Right atrium auricular region (tissue), 2 donors: ENCODE results near the gene ECEL1. TPM values are rescaled to one million over a fixed set of nuclear protein-coding genes. Genes with fewer than 3 reads are reported as not detected.

Experiments used
- DNase-seq: peaks from one replicate; pipeline ENCODE4 v3.0.0-alpha.2; 2019; ENCODE audit warnings: low spot score
- H3K27ac ChIP-seq, 2 donors: fragments of 200-600 bp; sonication (generic); 1 replicate in 1 of 2; 2 replicates in 1 of 2; pipeline ENCODE4 v1.5.1; 2016 to 2019
- H3K27me3 ChIP-seq, 2 donors: fragments of 200-600 bp; sonication (generic); one replicate each; pipeline versions ENCODE4 v1.5.1 to v1.6.0; 2017 to 2019
- H3K36me3 ChIP-seq: fragments of 200-600 bp; sonication (generic); one replicate; pipeline ENCODE4 v1.5.1; 2016
- H3K4me1 ChIP-seq, 2 donors: fragments of 200-600 bp; sonication (generic); one replicate each; pipeline versions ENCODE4 v1.5.1 to v1.6.0; 2017 to 2019
- H3K4me3 ChIP-seq, 2 donors: fragments of 200-600 bp; sonication (generic); 1 replicate in 1 of 2; 2 replicates in 1 of 2; pipeline ENCODE4 v1.5.1; 2017 to 2019; ENCODE audit warnings: mild to moderate bottlenecking in 1 of 2, moderate library complexity in 1 of 2
- H3K9me3 ChIP-seq, 2 donors: fragments of 200-600 bp; sonication (generic); one replicate each; pipeline ENCODE4 v1.5.1; 2019
- CTCF ChIP-seq, 2 donors: fragments of 200-600 bp; sonication (generic); IDR thresholded peaks; one replicate each; pipeline ENCODE4 v1.5.1; 2019; ENCODE audit warnings: antibody characterized with exemption in 2 of 2
- total RNA-seq, 2 donors: library from RNA; depleted of rRNA; stranded (reverse); fragments of >200 nt; gene quantifications; one replicate each; pipeline ENCODE4 v1.1.0, GENCODE V29; 2016

Gene ECEL1
- total RNA-seq, 2 donors from 2014 or later = not detected

- no peak for TF ChIP-seq CTCF (IDR thresholded peaks at IDR 0.05)
- no peak for DNase-seq
- H3K9me3 ChIP-seq = no peaks in the 10 kb centered on the region
- no peaks in the 10 kb centered on the region for H3K27me3 ChIP-seq
- H3K27ac ChIP-seq = no peak overlapping the region
- no peaks in the 10 kb centered on the region for H3K4me1 ChIP-seq
- H3K4me3 ChIP-seq = no peak overlapping the region
- H3K36me3 ChIP-seq = no peaks in the 10 kb centered on the region
Measured at GRCh38 chr2:232515639-232516038, 28.0 kb upstream of the ECEL1 start.

GRCh38 chr2:232513353-232513752 lies 25.7 kb upstream of the ECEL1 start:
- no peaks in the 10 kb centered on the region for H3K36me3 ChIP-seq
- no peak overlapping the region for H3K4me3 ChIP-seq
- no peaks in the 10 kb centered on the region for H3K9me3 ChIP-seq
- H3K27ac ChIP-seq = no peak overlapping the region
- H3K27me3 ChIP-seq = no peaks in the 10 kb centered on the region
- no peaks in the 10 kb centered on the region for H3K4me1 ChIP-seq
- no peak for TF ChIP-seq CTCF (IDR thresholded peaks at IDR 0.05)
- DNase-seq = no peak

GRCh38 chr2:232512602-232513001 lies 25.0 kb upstream of the ECEL1 start:
- DNase-seq = no peak
- Histone ChIP-seq H3K4me1 (no peaks in the 10 kb centered on the region), H3K27ac (no peak overlapping the region), H3K9me3 (no peaks in the 10 kb centered on the region), H3K4me3 (no peak overlapping the region), H3K36me3 (no peaks in the 10 kb centered on the region), H3K27me3 (no peaks in the 10 kb centered on the region)
- no peak for TF ChIP-seq CTCF (IDR thresholded peaks at IDR 0.05)

- Histone ChIP-seq H3K9me3 (no peaks in the 10 kb centered on the region), H3K27me3 (no peaks in the 10 kb centered on the region), H3K4me1 (no peaks in the 10 kb centered on the region), H3K4me3 (no peak overlapping the region), H3K36me3 (no peaks in the 10 kb centered on the region), H3K27ac (no peak overlapping the region)
- no peak for DNase-seq
- TF ChIP-seq CTCF (IDR thresholded peaks at IDR 0.05) = no peak
Measured at GRCh38 chr2:232511336-232511890, 23.8 kb upstream of the ECEL1 start.

GRCh38 chr2:232508251-232508650 lies 20.6 kb upstream of the ECEL1 start:
- DNase-seq = no peak
- no peaks in the 10 kb centered on the region for H3K36me3 ChIP-seq
- no peaks in the 10 kb centered on the region for H3K27me3 ChIP-seq
- H3K4me1 ChIP-seq = peaks cover 0 to 6% of the 10 kb centered on the region in 2 donors
- no peak overlapping the region for H3K4me3 ChIP-seq
- H3K9me3 ChIP-seq = no peaks in the 10 kb centered on the region
- TF ChIP-seq CTCF (IDR thresholded peaks at IDR 0.05) = no peak
- no peak overlapping the region for H3K27ac ChIP-seq

- H3K36me3 ChIP-seq = no peaks in the 10 kb centered on the region
- no peak overlapping the region for H3K27ac ChIP-seq
- no peaks in the 10 kb centered on the region for H3K27me3 ChIP-seq
- no peak for TF ChIP-seq CTCF (IDR thresholded peaks at IDR 0.05)
- peaks cover 0 to 20% of the 10 kb centered on the region in 2 donors for H3K4me1 ChIP-seq
- H3K9me3 ChIP-seq = no peaks in the 10 kb centered on the region
- no peak overlapping the region for H3K4me3 ChIP-seq
- DNase-seq = no peak
Measured at GRCh38 chr2:232506709-232507108, 19.1 kb upstream of the ECEL1 start.
